IPS-11a (cell line): ENCODE results near the gene KCNJ4.
"Not testable (repeated sequence)": the region's sequence is repeated elsewhere in the genome, so short reads cannot be mapped to it uniquely, and the experiment has no call there.

Experiments
- H3K4me3 ChIP-seq: one replicate; pipeline ENCODE4 v1.5.1; 2013; ENCODE audit warnings: low read depth, low read length, control low read depth

Gene KCNJ4

DNA sequence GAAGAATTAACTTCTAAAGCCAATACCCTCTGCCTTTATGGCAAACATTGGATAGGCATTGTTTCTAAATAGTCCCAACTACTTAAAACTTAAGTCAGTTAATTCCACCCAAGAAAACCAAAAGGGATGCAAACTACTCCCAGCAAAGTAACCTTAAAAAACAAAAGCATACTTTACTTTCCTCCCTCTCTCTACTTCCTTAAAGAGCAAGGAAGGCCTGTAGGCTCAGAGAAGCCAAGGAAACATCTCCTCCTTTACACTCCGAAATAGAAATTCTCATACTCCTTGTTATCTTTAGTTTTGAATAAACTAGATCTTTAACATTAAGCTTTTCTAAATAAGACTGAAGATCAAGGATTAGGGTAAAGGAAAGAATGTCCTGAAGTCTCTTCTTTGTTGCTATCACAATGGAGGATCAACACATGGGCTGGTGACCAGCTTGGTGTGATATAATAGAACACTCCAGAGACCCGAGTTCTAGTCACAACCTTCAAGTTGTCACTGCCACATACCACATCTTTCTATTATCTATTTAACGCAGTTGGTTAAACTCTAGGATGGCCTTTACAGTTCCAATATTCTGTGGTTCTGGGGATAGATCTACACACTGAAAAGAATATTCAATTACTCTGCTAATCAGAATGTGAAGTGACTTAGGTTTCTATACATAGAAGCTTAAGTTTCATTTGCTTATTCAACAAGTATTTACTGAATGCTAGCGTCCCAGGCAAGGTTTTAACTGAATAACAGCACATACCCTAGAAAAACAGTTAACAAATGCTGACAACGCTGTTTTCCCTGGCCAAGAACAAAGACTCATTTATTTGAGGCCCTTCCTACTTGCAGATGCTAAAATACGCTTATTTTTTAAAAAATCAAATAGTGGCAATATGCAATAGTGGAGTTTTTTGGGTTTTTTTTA, 66.2 kb downstream of the KCNJ4 start:
- not testable (repeated sequence) for H3K4me3 ChIP-seq

DNA sequence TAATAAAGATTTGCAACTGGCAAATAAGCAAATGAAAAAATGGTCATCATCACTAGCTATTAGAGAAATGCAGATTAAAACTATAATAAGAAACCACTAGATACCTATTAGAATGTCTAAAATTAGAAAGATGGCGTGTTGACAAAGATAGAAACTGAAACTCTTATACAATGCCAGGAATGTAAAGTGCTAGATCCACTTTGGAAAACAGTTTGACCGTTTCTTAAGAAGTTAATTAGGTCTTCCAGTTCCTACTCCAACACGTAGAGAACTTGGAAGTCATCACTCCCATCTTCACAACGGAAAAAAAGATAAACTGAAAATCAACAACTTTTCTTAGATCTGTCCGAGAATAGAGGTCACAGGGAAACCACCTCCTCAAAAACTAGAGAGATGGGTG, 68.1 kb downstream of the KCNJ4 start:
- not testable (repeated sequence) for H3K4me3 ChIP-seq

DNA sequence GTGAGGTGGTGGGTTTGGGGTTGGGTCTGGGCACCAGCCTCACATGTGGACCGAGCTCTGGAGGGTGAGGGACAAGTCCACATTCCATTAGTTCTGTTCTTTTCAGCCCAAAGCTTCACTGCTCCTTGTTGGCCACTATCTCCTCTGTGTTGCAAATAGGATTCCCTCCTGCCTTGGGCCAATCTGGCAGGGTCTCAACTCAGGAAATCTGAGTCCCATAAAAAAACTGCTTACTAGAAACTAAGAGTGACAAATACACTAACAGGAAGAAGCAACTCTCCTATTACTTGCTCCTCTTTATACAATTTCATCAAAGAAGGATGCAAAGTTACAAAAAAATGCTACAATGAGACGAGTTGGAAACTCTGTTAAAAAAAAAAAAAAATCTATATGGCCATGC, 71.6 kb downstream of the KCNJ4 start:
- no peak overlapping the region for H3K4me3 ChIP-seq

DNA sequence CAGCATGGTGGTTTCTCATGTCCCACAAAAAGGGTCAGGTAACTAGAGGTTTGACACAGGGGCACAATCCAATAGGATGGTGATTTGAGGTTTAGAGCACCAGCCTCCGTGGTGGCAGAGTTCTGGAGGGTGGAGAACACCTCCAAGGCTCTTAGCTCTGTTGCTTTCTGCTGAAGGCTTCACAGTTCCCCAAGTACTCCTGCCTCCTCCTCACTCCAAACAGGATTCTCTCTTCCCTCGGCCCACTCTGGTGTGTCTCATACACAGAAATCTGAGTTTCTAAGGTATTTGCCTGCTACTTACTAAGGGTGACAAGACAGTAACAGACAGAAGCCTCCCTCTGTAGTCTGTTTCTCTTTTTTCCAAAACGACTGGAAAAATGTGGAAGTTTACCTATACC, 73.6 kb downstream of the KCNJ4 start:
- not testable (repeated sequence) for H3K4me3 ChIP-seq
